Nephron (organoid): ENCODE results near the gene OLFM2.
A peak's percentile ranks its signal among the peaks of the same experiment; 100 is the strongest.

Experiments used
- H3K27ac Mint-ChIP-seq, 3 experiments: 2 replicates each; pipeline ENCODE4 v1.8.0; 2020; ENCODE audit warnings: mixed read lengths in 3 of 3, mild to moderate bottlenecking in 2 of 3, moderate library complexity in 1 of 3
- H3K27me3 Mint-ChIP-seq: 2 replicates; pipeline ENCODE4 v1.8.0; 2021; ENCODE audit warnings: low read depth, mild to moderate bottlenecking, moderate library complexity, mixed read lengths
- H3K36me3 Mint-ChIP-seq: 2 replicates; pipeline ENCODE4 v1.8.0; 2020; ENCODE audit warnings: low read depth, mixed read lengths
- H3K4me1 Mint-ChIP-seq: 2 replicates; pipeline ENCODE4 v1.8.0; 2020; ENCODE audit warnings: mixed read lengths
- H3K4me3 Mint-ChIP-seq, 3 experiments: 2 replicates each; pipeline ENCODE4 v1.8.0; 2020; ENCODE audit warnings: mild to moderate bottlenecking in 3 of 3, mixed read lengths in 3 of 3, moderate library complexity in 2 of 3
- H3K9me3 Mint-ChIP-seq: 2 replicates; pipeline ENCODE4 v1.8.0; 2020; ENCODE audit warnings: mixed read lengths
- TF ChIP-seq, protein P1 (sequence below), 3 experiments: fragments of 200-600 bp; sonication (generic); IDR thresholded peaks; one replicate each; pipeline ENCODE4 v1.5.0; 2021; ENCODE audit warnings: antibody characterized with exemption in 3 of 3; ENCODE audit not compliant: unreplicated experiment in 3 of 3

Gene OLFM2

DNA sequence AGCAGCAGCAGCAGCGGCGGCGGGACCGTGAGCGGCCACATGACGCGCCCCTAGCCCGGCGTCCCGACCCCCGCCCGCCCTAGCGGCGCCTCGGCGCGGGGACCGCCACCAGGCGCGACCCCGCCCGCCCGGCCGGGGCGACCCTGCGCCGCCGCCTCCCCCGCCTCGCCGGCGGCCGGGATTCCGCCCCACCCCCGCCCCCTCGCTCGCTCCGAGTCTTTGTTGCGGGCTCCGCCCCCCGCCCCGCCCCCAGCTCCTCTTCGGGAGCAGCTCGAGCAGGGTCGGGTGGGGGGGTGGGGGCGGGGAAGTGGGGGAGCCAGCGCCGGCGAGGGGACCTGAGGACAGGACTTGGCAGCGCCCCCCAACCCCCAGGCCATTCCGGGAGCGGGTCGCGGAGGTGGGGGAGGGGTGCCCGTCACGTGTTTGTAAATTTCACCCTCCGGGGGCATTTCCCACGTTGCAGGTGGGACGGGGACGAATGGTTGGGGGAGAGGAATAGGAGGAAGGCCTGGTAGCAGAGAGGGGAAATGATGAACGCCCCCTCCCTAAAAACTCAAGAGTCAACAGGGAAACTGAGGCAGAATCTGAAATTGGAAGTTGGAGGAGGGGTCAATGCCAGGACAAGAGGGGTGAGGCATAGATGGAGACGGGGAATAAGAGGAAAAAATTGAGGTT lies at the start of gene OLFM2:
Gene OLFM2, minus strand, starts transcription at position 190 of the 675 bp plus-strand sequence. Its CDS starts 149 bp downstream, at position 41.
- TF ChIP-seq, protein P1, sequence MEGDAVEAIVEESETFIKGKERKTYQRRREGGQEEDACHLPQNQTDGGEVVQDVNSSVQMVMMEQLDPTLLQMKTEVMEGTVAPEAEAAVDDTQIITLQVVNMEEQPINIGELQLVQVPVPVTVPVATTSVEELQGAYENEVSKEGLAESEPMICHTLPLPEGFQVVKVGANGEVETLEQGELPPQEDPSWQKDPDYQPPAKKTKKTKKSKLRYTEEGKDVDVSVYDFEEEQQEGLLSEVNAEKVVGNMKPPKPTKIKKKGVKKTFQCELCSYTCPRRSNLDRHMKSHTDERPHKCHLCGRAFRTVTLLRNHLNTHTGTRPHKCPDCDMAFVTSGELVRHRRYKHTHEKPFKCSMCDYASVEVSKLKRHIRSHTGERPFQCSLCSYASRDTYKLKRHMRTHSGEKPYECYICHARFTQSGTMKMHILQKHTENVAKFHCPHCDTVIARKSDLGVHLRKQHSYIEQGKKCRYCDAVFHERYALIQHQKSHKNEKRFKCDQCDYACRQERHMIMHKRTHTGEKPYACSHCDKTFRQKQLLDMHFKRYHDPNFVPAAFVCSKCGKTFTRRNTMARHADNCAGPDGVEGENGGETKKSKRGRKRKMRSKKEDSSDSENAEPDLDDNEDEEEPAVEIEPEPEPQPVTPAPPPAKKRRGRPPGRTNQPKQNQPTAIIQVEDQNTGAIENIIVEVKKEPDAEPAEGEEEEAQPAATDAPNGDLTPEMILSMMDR (IDR thresholded peaks at IDR 0.05; ENCODE audit: unreplicated experiment in 3 of 3), result no peak
- peaks cover 9% of the 10 kb centered on the region for H3K9me3 Mint-ChIP-seq
- no peaks in the 10 kb centered on the region for H3K36me3 Mint-ChIP-seq
- peak within 1 kb of the TSS; percentile 49 to 87 (median 86) for H3K27ac Mint-ChIP-seq
- H3K4me1 Mint-ChIP-seq, result peaks cover 27% of the 10 kb centered on the region
- peaks cover 33% of the 10 kb centered on the region for H3K27me3 Mint-ChIP-seq
- H3K4me3 Mint-ChIP-seq, result peak within 1 kb of the TSS; percentile 89 to 95 (median 94)

DNA sequence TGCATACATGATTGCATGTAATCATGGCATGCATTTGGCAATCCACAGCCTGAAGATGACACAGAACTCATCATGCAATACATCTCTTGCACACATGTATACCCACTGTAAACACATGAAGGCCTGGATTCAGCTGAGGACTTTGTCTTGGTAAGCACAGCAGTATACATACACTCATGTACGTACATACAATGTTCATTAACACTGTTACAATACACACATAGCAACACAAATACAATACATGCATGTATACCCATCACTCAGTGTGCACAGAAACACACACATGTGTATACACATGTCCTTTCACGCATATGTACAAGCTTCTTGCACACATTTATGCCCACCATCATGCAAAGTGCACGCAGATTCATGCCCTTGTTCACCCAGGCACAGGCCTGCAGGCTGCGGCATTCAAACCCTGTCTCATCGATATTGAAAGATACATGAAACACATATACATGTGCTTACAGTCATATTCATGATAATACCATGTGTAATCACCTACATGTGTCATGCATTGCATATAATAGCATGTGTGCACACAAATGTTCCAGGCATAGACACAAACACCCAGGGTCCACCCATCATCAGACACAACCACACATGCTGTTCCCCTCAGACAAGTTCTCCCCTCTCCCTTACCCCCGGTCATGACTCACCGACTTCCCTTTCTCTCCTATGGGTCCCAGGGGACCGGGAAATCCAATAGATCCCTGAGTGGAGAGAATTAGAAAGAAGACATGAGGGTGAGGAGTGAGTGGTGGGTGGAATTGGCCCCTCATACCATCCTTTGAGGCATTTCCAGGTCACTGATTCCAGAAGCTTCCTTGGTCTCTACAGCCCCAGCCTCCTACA lies 45.3 kb upstream of the OLFM2 start:
- peaks cover 4% of the 10 kb centered on the region for H3K27me3 Mint-ChIP-seq
- H3K9me3 Mint-ChIP-seq, result peaks cover 3% of the 10 kb centered on the region
- TF ChIP-seq, protein P1 (IDR thresholded peaks at IDR 0.05; ENCODE audit: unreplicated experiment in 3 of 3), result no peak
- no peak overlapping the region for H3K27ac Mint-ChIP-seq
- H3K4me3 Mint-ChIP-seq, result no peak overlapping the region
- H3K4me1 Mint-ChIP-seq, result peaks cover 3% of the 10 kb centered on the region
- no peaks in the 10 kb centered on the region for H3K36me3 Mint-ChIP-seq

DNA sequence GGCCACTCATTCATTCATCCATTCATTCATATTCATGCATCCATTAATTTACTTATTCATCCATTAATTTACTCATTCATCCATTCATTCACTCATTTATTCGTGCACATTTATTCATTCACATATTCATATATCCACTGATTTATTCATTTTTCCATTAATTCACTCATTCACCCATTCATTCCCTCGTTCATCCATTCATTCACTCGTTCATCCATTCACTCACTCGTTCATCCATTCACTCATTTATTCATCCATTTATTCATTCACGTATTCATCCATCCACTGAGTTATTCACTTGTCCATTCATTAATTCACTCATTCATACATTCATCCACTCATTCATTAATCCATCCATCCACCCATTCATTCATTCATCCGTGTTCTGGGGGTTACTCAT lies 35.8 kb upstream of the OLFM2 start:
- no peaks in the 10 kb centered on the region for H3K36me3 Mint-ChIP-seq
- no peak overlapping the region for H3K4me3 Mint-ChIP-seq
- H3K27ac Mint-ChIP-seq, result no peak overlapping the region
- peaks cover 5% of the 10 kb centered on the region for H3K4me1 Mint-ChIP-seq
- H3K9me3 Mint-ChIP-seq, result no peaks in the 10 kb centered on the region
- peaks cover 25% of the 10 kb centered on the region for H3K27me3 Mint-ChIP-seq
- TF ChIP-seq, protein P1 (IDR thresholded peaks at IDR 0.05; ENCODE audit: unreplicated experiment in 3 of 3), result no peak

DNA sequence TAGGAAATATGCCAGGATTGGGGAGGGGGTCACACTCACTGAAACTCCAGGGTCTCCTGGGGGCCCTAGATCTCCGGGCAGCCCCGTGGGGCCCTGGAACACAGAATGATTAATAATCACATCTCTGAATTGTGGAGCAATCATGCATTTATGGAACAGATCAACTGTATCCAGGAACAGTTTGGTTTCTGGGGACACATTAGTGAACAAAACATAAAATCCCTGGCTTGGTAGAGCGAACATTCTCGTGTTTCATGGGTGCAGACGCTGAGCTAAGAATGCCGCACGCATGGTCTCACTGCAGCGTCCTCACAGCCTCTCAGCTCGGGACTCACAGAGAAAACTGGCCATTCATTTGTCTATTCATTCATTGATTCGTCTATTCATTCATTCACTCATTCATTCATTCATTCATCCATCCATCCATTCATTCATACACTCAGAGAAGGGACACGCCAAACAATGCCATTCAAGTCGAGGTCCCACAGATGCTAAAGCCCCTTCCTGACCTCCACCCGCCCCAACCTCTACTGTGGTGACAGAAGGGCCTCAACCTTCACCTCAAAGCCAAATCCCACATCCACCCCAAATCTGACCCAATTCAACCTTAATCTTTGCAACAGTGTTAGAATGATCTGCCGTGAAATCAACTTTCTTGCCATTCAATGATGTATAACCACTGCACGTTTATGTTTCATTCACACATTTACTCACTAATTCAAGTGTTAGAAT lies 35.0 kb upstream of the OLFM2 start:
- H3K4me3 Mint-ChIP-seq, result no peak overlapping the region

DNA sequence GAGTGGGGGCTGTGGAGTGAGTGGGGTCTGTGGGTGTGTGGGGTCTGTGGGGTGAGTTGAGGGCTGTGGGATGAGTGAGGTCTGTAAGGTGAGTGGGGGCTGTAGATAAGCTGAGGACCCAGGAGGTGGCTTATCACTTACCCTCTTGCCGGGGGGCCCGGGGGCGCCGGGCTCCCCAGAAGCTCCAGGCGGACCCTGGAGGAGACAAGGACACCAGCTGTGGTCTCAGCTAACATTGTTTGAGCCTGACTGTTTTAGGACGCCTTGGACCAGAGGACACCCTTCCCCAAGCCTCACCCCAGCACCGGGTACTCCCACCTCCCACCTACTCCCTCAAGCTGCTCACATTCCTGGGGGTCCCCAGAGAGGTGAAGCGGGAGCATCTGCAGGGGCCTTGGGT lies 34.2 kb upstream of the OLFM2 start:
- H3K4me3 Mint-ChIP-seq, result no peak overlapping the region
- no peak overlapping the region for H3K27ac Mint-ChIP-seq
- H3K27me3 Mint-ChIP-seq, result peaks cover 39% of the 10 kb centered on the region
- TF ChIP-seq, protein P1 (IDR thresholded peaks at IDR 0.05; ENCODE audit: unreplicated experiment in 3 of 3), result no peak
- H3K36me3 Mint-ChIP-seq, result no peaks in the 10 kb centered on the region
- H3K9me3 Mint-ChIP-seq, result no peaks in the 10 kb centered on the region
- peaks cover 5% of the 10 kb centered on the region for H3K4me1 Mint-ChIP-seq

More for the DNA sequence above, 35.0 kb upstream of the OLFM2 start:
- Mint-ChIP-seq H3K27me3 (peaks cover 32% of the 10 kb centered on the region), H3K36me3 (no peaks in the 10 kb centered on the region), H3K9me3 (no peaks in the 10 kb centered on the region), H3K4me1 (peaks cover 5% of the 10 kb centered on the region), H3K27ac (no peak overlapping the region)
- TF ChIP-seq, protein P1 (IDR thresholded peaks at IDR 0.05; ENCODE audit: unreplicated experiment in 3 of 3), result no peak
